ENCODE measurements around the gene VIPR2. TPM values are rescaled to one million over a fixed set of nuclear protein-coding genes. Genes with fewer than 3 reads are reported as not detected.

The VIPR2 gene
- total RNA-seq, 2 donors from 2014 or later, result 0.36 to 0.45 TPM

- H3K9me3 Mint-ChIP-seq, result no peaks in the 10 kb centered on the region
- no peak overlapping the region for H3K4me3 Mint-ChIP-seq
- H3K27me3 Mint-ChIP-seq, result no peaks in the 10 kb centered on the region
- H3K36me3 Mint-ChIP-seq, result no peaks in the 10 kb centered on the region
- ATAC-seq, result no peak
- no peak overlapping the region for H3K27ac Mint-ChIP-seq
- no peak for DNase-seq (ENCODE audit: low spot score)
- no peaks in the 10 kb centered on the region for H3K4me1 Mint-ChIP-seq (ENCODE audit: low read depth in 2 of 2)
Measured at GRCh38 chr7:159036916-159037605, 107.6 kb downstream of the VIPR2 start.

- no peak for ATAC-seq
- peaks cover 0 to 4% of the 10 kb centered on the region in 2 donors for H3K4me1 Mint-ChIP-seq (ENCODE audit: low read depth in 2 of 2)
Measured at GRCh38 chr7:159035571-159036073, 109.0 kb downstream of the VIPR2 start.

GRCh38 chr7:159034988-159035387 lies 109.7 kb downstream of the VIPR2 start:
- no peak overlapping the region for H3K4me3 Mint-ChIP-seq
- ATAC-seq (no peak), DNase-seq (ENCODE audit: low spot score) (no peak)
- peaks cover 0 to 3% of the 10 kb centered on the region in 2 donors for H3K27me3 Mint-ChIP-seq
- H3K4me1 Mint-ChIP-seq (ENCODE audit: low read depth in 2 of 2), result peaks cover 0 to 4% of the 10 kb centered on the region in 2 donors
- H3K36me3 Mint-ChIP-seq, result no peaks in the 10 kb centered on the region
- no peaks in the 10 kb centered on the region for H3K9me3 Mint-ChIP-seq
- no peak overlapping the region for H3K27ac Mint-ChIP-seq

More at GRCh38 chr7:159035571-159036073, 109.0 kb downstream of the VIPR2 start:
- no peak overlapping the region for H3K4me3 Mint-ChIP-seq
- H3K9me3 Mint-ChIP-seq, result no peaks in the 10 kb centered on the region
- DNase-seq (ENCODE audit: low spot score), result no peak
- H3K27me3 Mint-ChIP-seq, result peaks cover 0 to 3% of the 10 kb centered on the region in 2 donors
- no peak overlapping the region for H3K27ac Mint-ChIP-seq
- no peaks in the 10 kb centered on the region for H3K36me3 Mint-ChIP-seq

GRCh38 chr7:159034394-159034793 lies 110.3 kb downstream of the VIPR2 start:
- Mint-ChIP-seq H3K4me1 (ENCODE audit: low read depth in 2 of 2) (peaks cover 0 to 4% of the 10 kb centered on the region in 2 donors), H3K9me3 (no peaks in the 10 kb centered on the region), H3K27me3 (peaks cover 0 to 3% of the 10 kb centered on the region in 2 donors), H3K4me3 (no peak overlapping the region), H3K27ac (no peak overlapping the region), H3K36me3 (no peaks in the 10 kb centered on the region)
- ATAC-seq, result no peak
- DNase-seq (ENCODE audit: low spot score), result no peak

- Mint-ChIP-seq H3K4me3 (no peak overlapping the region), H3K27ac (no peak overlapping the region), H3K9me3 (no peaks in the 10 kb centered on the region), H3K36me3 (no peaks in the 10 kb centered on the region), H3K27me3 (peaks cover 0 to 3% of the 10 kb centered on the region in 2 donors), H3K4me1 (ENCODE audit: low read depth in 2 of 2) (peaks cover 0 to 4% of the 10 kb centered on the region in 2 donors)
- ATAC-seq (no peak), DNase-seq (ENCODE audit: low spot score) (no peak)
Measured at GRCh38 chr7:159033956-159034355, 110.7 kb downstream of the VIPR2 start.

GRCh38 chr7:159033473-159033825 lies 111.2 kb downstream of the VIPR2 start:
- Mint-ChIP-seq H3K36me3 (no peaks in the 10 kb centered on the region), H3K4me3 (no peak overlapping the region), H3K9me3 (no peaks in the 10 kb centered on the region), H3K27me3 (peaks cover 0 to 6% of the 10 kb centered on the region in 2 donors), H3K4me1 (ENCODE audit: low read depth in 2 of 2) (peaks cover 0 to 4% of the 10 kb centered on the region in 2 donors), H3K27ac (no peak overlapping the region)
- ATAC-seq (no peak), DNase-seq (ENCODE audit: low spot score) (no peak)

GRCh38 chr7:159032753-159033472 lies 111.8 kb downstream of the VIPR2 start:
- H3K36me3 Mint-ChIP-seq, result no peaks in the 10 kb centered on the region
- no peak overlapping the region for H3K27ac Mint-ChIP-seq
- no peak overlapping the region for H3K4me3 Mint-ChIP-seq
- ATAC-seq (no peak), DNase-seq (ENCODE audit: low spot score) (no peak)
- H3K27me3 Mint-ChIP-seq, result peaks cover 0 to 6% of the 10 kb centered on the region in 2 donors
- H3K9me3 Mint-ChIP-seq, result no peaks in the 10 kb centered on the region
- peaks cover 0 to 4% of the 10 kb centered on the region in 2 donors for H3K4me1 Mint-ChIP-seq (ENCODE audit: low read depth in 2 of 2)

GRCh38 chr7:159032322-159032721 lies 112.3 kb downstream of the VIPR2 start:
- no peaks in the 10 kb centered on the region for H3K36me3 Mint-ChIP-seq
- ATAC-seq (no peak), DNase-seq (ENCODE audit: low spot score) (no peak)
- no peak overlapping the region for H3K27ac Mint-ChIP-seq
- peaks cover 0 to 4% of the 10 kb centered on the region in 2 donors for H3K4me1 Mint-ChIP-seq (ENCODE audit: low read depth in 2 of 2)
- peaks cover 0 to 6% of the 10 kb centered on the region in 2 donors for H3K27me3 Mint-ChIP-seq
- no peaks in the 10 kb centered on the region for H3K9me3 Mint-ChIP-seq
- no peak overlapping the region for H3K4me3 Mint-ChIP-seq

- Mint-ChIP-seq H3K27me3 (peaks cover 0 to 6% of the 10 kb centered on the region in 2 donors), H3K9me3 (no peaks in the 10 kb centered on the region), H3K27ac (no peak overlapping the region), H3K4me1 (ENCODE audit: low read depth in 2 of 2) (peaks cover 0 to 4% of the 10 kb centered on the region in 2 donors), H3K36me3 (no peaks in the 10 kb centered on the region), H3K4me3 (no peak overlapping the region)
- ATAC-seq, result no peak
- DNase-seq (ENCODE audit: low spot score), result no peak
Measured at GRCh38 chr7:159031750-159032149, 112.9 kb downstream of the VIPR2 start.

GRCh38 chr7:159031135-159031701 lies 113.4 kb downstream of the VIPR2 start:
- no peak for DNase-seq (ENCODE audit: low spot score)
- H3K27me3 Mint-ChIP-seq, result peaks cover 0 to 6% of the 10 kb centered on the region in 2 donors
- H3K4me3 Mint-ChIP-seq, result peak overlapping the region; percentile 55
- no peak overlapping the region for H3K27ac Mint-ChIP-seq
- no peaks in the 10 kb centered on the region for H3K36me3 Mint-ChIP-seq
- ATAC-seq, result no peak
- H3K4me1 Mint-ChIP-seq (ENCODE audit: low read depth in 2 of 2), result peaks cover 0 to 4% of the 10 kb centered on the region in 2 donors
- H3K9me3 Mint-ChIP-seq, result no peaks in the 10 kb centered on the region

GRCh38 chr7:159030490-159031134 lies 114.1 kb downstream of the VIPR2 start:
- peaks cover 0 to 6% of the 10 kb centered on the region in 2 donors for H3K27me3 Mint-ChIP-seq

GRCh38 chr7:159028508-159029401 lies 115.9 kb downstream of the VIPR2 start:
- H3K4me3 Mint-ChIP-seq, result no peak overlapping the region
- DNase-seq (ENCODE audit: low spot score) (no peak), ATAC-seq (no peak)
- H3K9me3 Mint-ChIP-seq, result no peaks in the 10 kb centered on the region
- H3K27me3 Mint-ChIP-seq, result peaks cover 0 to 6% of the 10 kb centered on the region in 2 donors
- no peak overlapping the region for H3K27ac Mint-ChIP-seq
- no peaks in the 10 kb centered on the region for H3K36me3 Mint-ChIP-seq
- H3K4me1 Mint-ChIP-seq (ENCODE audit: low read depth in 2 of 2), result peaks cover 0 to 4% of the 10 kb centered on the region in 2 donors

More at GRCh38 chr7:159030490-159031134, 114.1 kb downstream of the VIPR2 start:
- no peak overlapping the region for H3K27ac Mint-ChIP-seq
- H3K4me3 Mint-ChIP-seq, result peak overlapping the region; percentile 55
- H3K4me1 Mint-ChIP-seq (ENCODE audit: low read depth in 2 of 2), result peaks cover 0 to 4% of the 10 kb centered on the region in 2 donors
- DNase-seq (ENCODE audit: low spot score) (no peak), ATAC-seq (peak in 1 of 2 donors; percentile 60)
- H3K9me3 Mint-ChIP-seq, result no peaks in the 10 kb centered on the region
- no peaks in the 10 kb centered on the region for H3K36me3 Mint-ChIP-seq

Data from natural killer cell treated with Interleukin-12 subunit alpha and Interleukin-12 subunit beta and Interleukin-15 and Interleukin-18, amount 100 ng/mL, for 72 hours (primary cell).